ENCODE measurements around the gene MACROD2.

The MACROD2 gene

GRCh38 chr20:14525426-14525825 lies 530.1 kb downstream of the MACROD2 start:
- DNase-seq (ENCODE audit: low spot score): no peak

- DNase-seq (ENCODE audit: low spot score): no peak
These were observed 531.6 kb downstream of the MACROD2 start for GRCh38 chr20:14526891-14527290.

- DNase-seq (ENCODE audit: low spot score): no peak
These were observed 536.5 kb downstream of the MACROD2 start for GRCh38 chr20:14531786-14532185.

GRCh38 chr20:14536738-14537137 lies 541.4 kb downstream of the MACROD2 start:
- no peak for DNase-seq (ENCODE audit: low spot score)

GRCh38 chr20:14538433-14538832 lies 543.1 kb downstream of the MACROD2 start:
- no peak for DNase-seq (ENCODE audit: low spot score)

GRCh38 chr20:14543040-14543439 lies 547.7 kb downstream of the MACROD2 start:
- no peak for DNase-seq (ENCODE audit: low spot score)

- no peak for DNase-seq (ENCODE audit: low spot score)
These were observed 549.4 kb downstream of the MACROD2 start for GRCh38 chr20:14544688-14545087.

- DNase-seq (ENCODE audit: low spot score): no peak
These were observed 555.3 kb downstream of the MACROD2 start for GRCh38 chr20:14550655-14551054.

GRCh38 chr20:14553774-14554534 lies 558.6 kb downstream of the MACROD2 start:
- no peak for DNase-seq (ENCODE audit: low spot score)

- DNase-seq (ENCODE audit: low spot score): no peak
These were observed 560.4 kb downstream of the MACROD2 start for GRCh38 chr20:14555676-14556075.

- DNase-seq (ENCODE audit: low spot score): no peak
These were observed 560.9 kb downstream of the MACROD2 start for GRCh38 chr20:14556206-14556605.

- DNase-seq (ENCODE audit: low spot score): no peak
These were observed 564.3 kb downstream of the MACROD2 start for GRCh38 chr20:14559612-14560011.

- no peak for DNase-seq (ENCODE audit: low spot score)
These were observed 566.5 kb downstream of the MACROD2 start for GRCh38 chr20:14561741-14562221.

- no peak for DNase-seq (ENCODE audit: low spot score)
These were observed 567.7 kb downstream of the MACROD2 start for GRCh38 chr20:14562981-14563380.

- DNase-seq (ENCODE audit: low spot score): no peak
These were observed 571.2 kb downstream of the MACROD2 start for GRCh38 chr20:14566505-14566904.

- no peak for DNase-seq (ENCODE audit: low spot score)
These were observed 572.9 kb downstream of the MACROD2 start for GRCh38 chr20:14568225-14568624.

GRCh38 chr20:14568701-14569100 lies 573.4 kb downstream of the MACROD2 start:
- no peak for DNase-seq (ENCODE audit: low spot score)

GRCh38 chr20:14569641-14570040 lies 574.3 kb downstream of the MACROD2 start:
- no peak for DNase-seq (ENCODE audit: low spot score)

- no peak for DNase-seq (ENCODE audit: low spot score)
These were observed 575.5 kb downstream of the MACROD2 start for GRCh38 chr20:14570811-14571210.

- DNase-seq (ENCODE audit: low spot score): no peak
These were observed 578.4 kb downstream of the MACROD2 start for GRCh38 chr20:14573676-14574075.

- DNase-seq (ENCODE audit: low spot score): no peak
These were observed 581.0 kb downstream of the MACROD2 start for GRCh38 chr20:14576196-14576877.

GRCh38 chr20:14580418-14581074 lies 585.2 kb downstream of the MACROD2 start:
- no peak for DNase-seq (ENCODE audit: low spot score)

GRCh38 chr20:14581731-14582130 lies 586.4 kb downstream of the MACROD2 start:
- no peak for DNase-seq (ENCODE audit: low spot score)
